ENCODE results near the gene MYPN.

- TF ChIP-seq CTCF (IDR thresholded peaks at IDR 0.05 in 4 of 5, conservative IDR thresholded peaks at IDR 0.05 in 1 of 5), result no peak
- no peak for TF ChIP-seq POLR2A (IDR thresholded peaks at IDR 0.05)
These were observed 35.1 kb upstream of the MYPN start for GRCh38 chr10:68074031-68074774.

All from gastrocnemius medialis (tissue), 4 donors.